ENCODE measurements around the gene SRRM5. TPM values are rescaled to one million over a fixed set of nuclear protein-coding genes. Genes with fewer than 3 reads are reported as not detected.

Gene SRRM5
- total RNA-seq, 1 experiment from 2014 or later, result not detected

GRCh38 chr19:43606569-43607229, 5.2 kb upstream of the SRRM5 start:
- Histone ChIP-seq H3K79me2 (ENCODE audit: insufficient read depth, low read length) (no peaks in the 10 kb centered on the region), H3K36me3 (ENCODE audit: control insufficient read depth in 1 of 2, insufficient read depth in 2 of 2, low read length in 2 of 2) (peaks cover 3 to 4% of the 10 kb centered on the region in 2 experiments; a peak in 2 of 4 replicates), H3K4me3 (replicated peaks in 1 of 2; ENCODE audit: low read depth in 1 of 2, low read length in 2 of 2) (no peak overlapping the region), H3K9me3 (ENCODE audit: control insufficient read depth in 1 of 2, insufficient read depth in 1 of 2, low read depth in 1 of 2, low read length in 2 of 2) (no peaks in the 10 kb centered on the region), H2AFZ (ENCODE audit: low read depth, low read length, poor library complexity, severe bottlenecking) (no peak overlapping the region), H3K9me2 (ENCODE audit: insufficient read depth) (no peaks in the 10 kb centered on the region), H3K27ac (ENCODE audit: low read depth, low read length) (no peak overlapping the region), H3K4me2 (ENCODE audit: low read length) (no peak overlapping the region), H3K27me3 (ENCODE audit: insufficient read depth, low read length) (no peaks in the 10 kb centered on the region), H3K4me1 (ENCODE audit: control insufficient read depth in 1 of 2, insufficient read depth in 2 of 2, low read length in 2 of 2) (no peaks in the 10 kb centered on the region), H3K9ac (ENCODE audit: low read length) (no peak overlapping the region), H4K20me1 (ENCODE audit: insufficient read depth) (no peaks in the 10 kb centered on the region)
- POLR2A ChIA-PET, result no interaction called here
- CTCF ChIA-PET, result interaction anchor here (1.2 kb wide), 1 partner anchor 12 kb away, joined by 3 read pairs; no protein-coding TSS in a partner anchor
- BruUV-seq (replicated peaks), result no TSS peak
- RAD21 ChIA-PET (ENCODE audit: low non-redundant PET in 1 of 2, low total read pairs in 2 of 2, uncharacterized antibody in 2 of 2, unreplicated experiment in 2 of 2), result no interaction called here
- no peak for TF ChIP-seq JUND (IDR thresholded peaks at IDR 0.05)
- no peak for TF ChIP-seq ZFX (IDR thresholded peaks at IDR 0.05)
- ATAC-seq (no peak), DNase-seq (ENCODE audit: low read depth, low spot score) (no peak)
- intact Hi-C loops (cut with micrococcal nuclease), result no loop called here

- Histone ChIP-seq H4K20me1 (ENCODE audit: insufficient read depth) (no peaks in the 10 kb centered on the region), H3K27ac (ENCODE audit: low read depth, low read length) (no peak overlapping the region), H2AFZ (ENCODE audit: low read depth, low read length, poor library complexity, severe bottlenecking) (no peak overlapping the region), H3K36me3 (ENCODE audit: control insufficient read depth in 1 of 2, insufficient read depth in 2 of 2, low read length in 2 of 2) (peaks cover 3 to 7% of the 10 kb centered on the region in 2 experiments; a peak in 2 of 4 replicates), H3K4me2 (ENCODE audit: low read length) (no peak overlapping the region), H3K27me3 (ENCODE audit: insufficient read depth, low read length) (no peaks in the 10 kb centered on the region), H3K79me2 (ENCODE audit: insufficient read depth, low read length) (no peaks in the 10 kb centered on the region), H3K9ac (ENCODE audit: low read length) (no peak overlapping the region), H3K9me3 (ENCODE audit: control insufficient read depth in 1 of 2, insufficient read depth in 1 of 2, low read depth in 1 of 2, low read length in 2 of 2) (no peaks in the 10 kb centered on the region), H3K4me3 (replicated peaks in 1 of 2; ENCODE audit: low read depth in 1 of 2, low read length in 2 of 2) (no peak overlapping the region), H3K4me1 (ENCODE audit: control insufficient read depth in 1 of 2, insufficient read depth in 2 of 2, low read length in 2 of 2) (no peaks in the 10 kb centered on the region), H3K9me2 (ENCODE audit: insufficient read depth) (no peaks in the 10 kb centered on the region)
- POLR2A ChIA-PET, result no interaction called here
- intact Hi-C loops (cut with micrococcal nuclease), result no loop called here
- DNase-seq (ENCODE audit: low read depth, low spot score) (no peak), ATAC-seq (peak; percentile 9; the same call in 1 of the 2 replicates)
- RAD21 ChIA-PET (ENCODE audit: low non-redundant PET in 1 of 2, low total read pairs in 2 of 2, uncharacterized antibody in 2 of 2, unreplicated experiment in 2 of 2), result no interaction called here
- TSS peak; percentile 53 for BruUV-seq (replicated peaks)
- TF ChIP-seq SRF (IDR thresholded peaks at IDR 0.05; ENCODE audit: low read depth) (no peak), POLR2AphosphoS5 (IDR thresholded peaks at IDR 0.05; ENCODE audit: low read depth, low read length) (no peak), JUND (IDR thresholded peaks at IDR 0.05) (no peak), EZH2 (IDR thresholded peaks at IDR 0.05) (no peak), MAX (IDR thresholded peaks at IDR 0.05) (no peak), SIN3A (IDR thresholded peaks at IDR 0.05; ENCODE audit: low read depth) (no peak), SP1 (IDR thresholded peaks at IDR 0.05; ENCODE audit: low read depth) (no peak), YY1 (IDR thresholded peaks at IDR 0.05; ENCODE audit: extremely low read depth, insufficient replicate concordance, low read depth, low read length) (no peak), EGR1 (IDR thresholded peaks at IDR 0.05; ENCODE audit: low read depth) (no peak), FOSL1 (IDR thresholded peaks at IDR 0.05; ENCODE audit: low read depth) (no peak), TCF7L2 (IDR thresholded peaks at IDR 0.05; ENCODE audit: borderline replicate concordance, extremely low read depth, insufficient read depth, insufficient read length) (no peak)
- CTCF ChIA-PET, result no interaction called here
Measured at GRCh38 chr19:43607238-43608205, 4.4 kb upstream of the SRRM5 start.

Data from HCT116 (cell line).